Activated CD8-positive, alpha-beta T cell treated with anti-CD3 and anti-CD28 coated beads for 36 hours (primary cell): ENCODE results near the gene CAV2. TPM values are rescaled to one million over a fixed set of nuclear protein-coding genes. Genes with fewer than 3 reads are reported as not detected.
A peak's percentile ranks its signal among the peaks of the same experiment; 100 is the strongest.

ENCODE experiments used
- ATAC-seq: fragments of 200-7000 bp; cut with Tn5 transposase; one replicate; pipeline ENCODE4 v1.10.0; 2021; ENCODE audit warnings: mild to moderate bottlenecking, moderate library complexity
- CTCF ChIA-PET: fragments of 350-600 bp; sonication (Branson Sonifier 250); formaldehyde crosslinking; loops from one replicate; lab custom pipeline; 2021; ENCODE audit warnings: antibody characterized with exemption; lab: Charles Lee
- POLR2A ChIA-PET: fragments of 350-600 bp; sonication (Branson Sonifier 250); formaldehyde crosslinking; loops from one replicate; lab custom pipeline; 2021; ENCODE audit warnings: antibody characterized with exemption; lab: Charles Lee
- DNase-seq: peaks from one replicate; pipeline ENCODE4 v3.0.0-alpha.2; 2020
- H3K27ac Mint-ChIP-seq: one replicate; pipeline ENCODE4 v1.8.0; 2021; ENCODE audit warnings: mild to moderate bottlenecking, mixed read lengths
- H3K27me3 Mint-ChIP-seq: one replicate; pipeline ENCODE4 v1.8.0; 2021; ENCODE audit warnings: mixed read lengths
- H3K36me3 Mint-ChIP-seq: one replicate; pipeline ENCODE4 v1.8.0; 2021; ENCODE audit warnings: low read depth, mixed read lengths
- H3K4me1 Mint-ChIP-seq: one replicate; pipeline ENCODE4 v1.8.0; 2021; ENCODE audit warnings: low read depth, mixed read lengths
- H3K4me3 Mint-ChIP-seq: one replicate; pipeline ENCODE4 v1.8.0; 2021; ENCODE audit warnings: mild to moderate bottlenecking, moderate library complexity, mixed read lengths
- H3K9me3 Mint-ChIP-seq: one replicate; pipeline ENCODE4 v1.8.0; 2021; ENCODE audit warnings: mixed read lengths
- intact Hi-C: fragments of 100-400 bp; cut with micrococcal nuclease; formaldehyde crosslinking; loops from one replicate; pipeline ENCODE4 v1.10.0; 2022
- total RNA-seq, 2 experiments: library from RNA; stranded (reverse); gene quantifications; one replicate each; pipeline ENCODE4 v1.2.3, GENCODE V29; 2021
- TF ChIP-seq, protein P1 (sequence below): fragments of 200-600 bp; IDR thresholded peaks from one replicate; pipeline ENCODE4 v1.8.0; 2022; ENCODE audit warnings: antibody characterized with exemption, mild to moderate bottlenecking

The CAV2 gene, protein sequence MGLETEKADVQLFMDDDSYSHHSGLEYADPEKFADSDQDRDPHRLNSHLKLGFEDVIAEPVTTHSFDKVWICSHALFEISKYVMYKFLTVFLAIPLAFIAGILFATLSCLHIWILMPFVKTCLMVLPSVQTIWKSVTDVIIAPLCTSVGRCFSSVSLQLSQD
- total RNA-seq, result not detected

DNA sequence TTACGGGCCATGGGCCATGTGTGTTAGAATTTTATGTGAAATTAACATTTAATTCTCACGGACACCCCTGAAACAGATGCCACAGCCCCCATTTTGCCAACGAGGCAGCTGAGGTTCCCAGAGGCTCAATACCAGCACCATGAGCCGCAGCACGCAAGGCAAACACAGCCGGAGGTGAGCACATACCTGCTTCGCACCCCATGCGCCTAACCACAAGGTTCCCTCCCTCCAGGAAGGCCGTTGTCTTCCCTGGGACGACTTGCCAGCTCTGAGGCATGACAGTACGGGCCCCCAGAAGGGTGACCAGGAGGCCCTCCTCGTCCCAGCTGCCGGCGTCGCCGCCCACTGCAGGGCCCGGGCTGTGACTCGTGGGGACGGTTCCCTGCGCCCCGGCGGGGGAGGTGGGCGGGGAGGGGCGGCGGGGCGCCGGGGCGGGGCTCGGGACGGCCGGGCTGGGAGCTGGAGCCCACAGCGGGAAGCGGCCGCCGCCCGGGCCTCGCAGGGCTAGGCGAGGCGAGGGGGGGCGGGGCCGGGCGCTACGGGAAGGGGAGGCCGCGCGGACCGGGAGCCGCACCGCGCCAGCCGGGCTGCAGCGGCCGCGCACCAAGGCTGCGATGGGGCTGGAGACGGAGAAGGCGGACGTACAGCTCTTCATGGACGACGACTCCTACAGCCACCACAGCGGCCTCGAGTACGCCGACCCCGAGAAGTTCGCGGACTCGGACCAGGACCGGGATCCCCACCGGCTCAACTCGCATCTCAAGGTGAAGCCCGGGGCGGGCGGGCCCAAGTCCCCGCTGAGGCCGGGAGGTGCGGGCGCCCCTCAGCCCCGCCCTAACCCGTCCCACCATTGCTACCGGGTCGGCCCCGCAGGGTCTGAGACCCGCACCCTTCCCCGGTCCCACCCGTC lies at the start of gene CAV2:
Gene CAV2 (plus strand): TSS at position 571 of the 910 bp plus-strand sequence. CDS start 44 bp downstream, at position 615.
- CTCF ChIA-PET, result no interaction called here
- Mint-ChIP-seq H3K27me3 (peaks cover 40% of the 10 kb centered on the region), H3K9me3 (no peaks in the 10 kb centered on the region)

DNA sequence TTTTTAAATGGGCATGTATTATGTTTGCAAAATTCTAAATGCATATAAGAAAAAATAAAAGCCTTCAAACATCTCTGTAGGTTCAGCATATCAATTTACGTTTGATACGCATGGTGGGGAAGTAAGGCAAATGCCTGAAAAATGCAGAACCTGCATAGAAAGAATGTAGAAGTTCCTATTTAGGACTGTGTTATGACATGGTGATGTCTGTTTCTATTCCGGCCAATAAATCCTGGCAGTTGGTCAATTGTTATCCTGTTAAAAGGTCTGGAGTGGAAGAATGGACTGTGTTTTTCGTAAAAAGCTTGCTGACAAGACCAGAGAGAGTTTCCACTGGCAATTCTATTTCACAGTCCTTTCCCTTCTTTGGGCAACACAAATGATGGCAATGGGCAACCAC lies 49.6 kb upstream of the CAV2 start:
- no peaks in the 10 kb centered on the region for H3K36me3 Mint-ChIP-seq
- ChIA-PET POLR2A (no interaction called here), CTCF (no interaction called here)
- H3K27ac Mint-ChIP-seq, result no peak overlapping the region
- H3K4me1 Mint-ChIP-seq, result no peaks in the 10 kb centered on the region
- H3K4me3 Mint-ChIP-seq, result no peak overlapping the region
- H3K27me3 Mint-ChIP-seq, result peaks cover 2% of the 10 kb centered on the region
- DNase-seq, result no peak
- H3K9me3 Mint-ChIP-seq, result no peaks in the 10 kb centered on the region
- intact Hi-C loops, result no loop called here
- TF ChIP-seq, protein P1, sequence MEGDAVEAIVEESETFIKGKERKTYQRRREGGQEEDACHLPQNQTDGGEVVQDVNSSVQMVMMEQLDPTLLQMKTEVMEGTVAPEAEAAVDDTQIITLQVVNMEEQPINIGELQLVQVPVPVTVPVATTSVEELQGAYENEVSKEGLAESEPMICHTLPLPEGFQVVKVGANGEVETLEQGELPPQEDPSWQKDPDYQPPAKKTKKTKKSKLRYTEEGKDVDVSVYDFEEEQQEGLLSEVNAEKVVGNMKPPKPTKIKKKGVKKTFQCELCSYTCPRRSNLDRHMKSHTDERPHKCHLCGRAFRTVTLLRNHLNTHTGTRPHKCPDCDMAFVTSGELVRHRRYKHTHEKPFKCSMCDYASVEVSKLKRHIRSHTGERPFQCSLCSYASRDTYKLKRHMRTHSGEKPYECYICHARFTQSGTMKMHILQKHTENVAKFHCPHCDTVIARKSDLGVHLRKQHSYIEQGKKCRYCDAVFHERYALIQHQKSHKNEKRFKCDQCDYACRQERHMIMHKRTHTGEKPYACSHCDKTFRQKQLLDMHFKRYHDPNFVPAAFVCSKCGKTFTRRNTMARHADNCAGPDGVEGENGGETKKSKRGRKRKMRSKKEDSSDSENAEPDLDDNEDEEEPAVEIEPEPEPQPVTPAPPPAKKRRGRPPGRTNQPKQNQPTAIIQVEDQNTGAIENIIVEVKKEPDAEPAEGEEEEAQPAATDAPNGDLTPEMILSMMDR, result no peak
- no peak for ATAC-seq

More for the DNA sequence above, at the start of gene CAV2:
- ATAC-seq (peak; percentile 50), DNase-seq (peak; percentile 30)
- Mint-ChIP-seq H3K36me3 (no peaks in the 10 kb centered on the region), H3K4me3 (peak within 1 kb of the TSS; percentile 48), H3K27ac (no peak within 1 kb of the TSS), H3K4me1 (peaks cover 10% of the 10 kb centered on the region)
- POLR2A ChIA-PET, result interaction anchor here (0.7 kb wide), 1 partner anchor 136 kb away, joined by 3 read pairs; no protein-coding TSS in a partner anchor
- intact Hi-C loops, result no loop called here
- TF ChIP-seq, protein P1, result no peak

DNA sequence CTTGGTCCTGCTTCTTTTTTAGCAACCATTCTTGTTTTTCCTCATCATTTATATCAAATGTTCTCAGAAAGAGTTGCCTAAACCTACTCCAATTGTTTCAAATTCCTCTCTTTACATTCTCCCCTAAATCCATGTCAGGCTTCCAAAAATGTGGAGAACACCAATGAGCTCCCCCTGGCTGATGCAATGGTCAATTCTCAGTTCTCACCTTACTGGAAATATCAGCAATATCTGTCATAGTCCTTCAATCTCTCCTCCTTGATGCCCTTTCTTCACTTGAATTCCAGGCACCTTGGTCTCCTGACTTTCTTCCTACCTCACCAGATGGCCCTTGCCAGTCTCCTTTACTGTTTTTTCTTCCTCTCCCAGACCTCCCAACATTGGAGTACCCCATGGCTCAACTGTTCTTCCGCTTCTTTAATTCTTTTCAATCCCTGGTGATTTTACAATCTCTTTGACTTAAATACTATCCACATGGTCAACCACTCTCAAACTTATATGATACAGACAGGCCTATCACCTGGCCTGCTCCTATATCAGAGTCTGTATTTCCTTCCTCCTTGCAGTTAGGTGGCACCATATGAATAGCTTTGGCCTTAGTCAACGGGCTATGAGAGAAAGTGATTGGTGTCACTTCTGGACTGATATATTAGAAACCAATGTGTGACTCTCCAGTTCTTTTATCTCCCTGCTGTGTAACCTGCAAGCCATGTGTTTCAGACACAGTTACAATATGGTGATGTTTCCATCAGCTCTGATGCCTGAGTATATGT lies 47.4 kb upstream of the CAV2 start:
- DNase-seq (no peak), ATAC-seq (no peak)
- no peak overlapping the region for H3K4me3 Mint-ChIP-seq
- H3K27me3 Mint-ChIP-seq, result peaks cover 5% of the 10 kb centered on the region
- no peaks in the 10 kb centered on the region for H3K36me3 Mint-ChIP-seq
- POLR2A ChIA-PET, result no interaction called here
- no peaks in the 10 kb centered on the region for H3K9me3 Mint-ChIP-seq
- intact Hi-C loops, result no loop called here
- H3K27ac Mint-ChIP-seq, result no peak overlapping the region
- TF ChIP-seq, protein P1, result no peak
- CTCF ChIA-PET, result no interaction called here
- no peaks in the 10 kb centered on the region for H3K4me1 Mint-ChIP-seq

DNA sequence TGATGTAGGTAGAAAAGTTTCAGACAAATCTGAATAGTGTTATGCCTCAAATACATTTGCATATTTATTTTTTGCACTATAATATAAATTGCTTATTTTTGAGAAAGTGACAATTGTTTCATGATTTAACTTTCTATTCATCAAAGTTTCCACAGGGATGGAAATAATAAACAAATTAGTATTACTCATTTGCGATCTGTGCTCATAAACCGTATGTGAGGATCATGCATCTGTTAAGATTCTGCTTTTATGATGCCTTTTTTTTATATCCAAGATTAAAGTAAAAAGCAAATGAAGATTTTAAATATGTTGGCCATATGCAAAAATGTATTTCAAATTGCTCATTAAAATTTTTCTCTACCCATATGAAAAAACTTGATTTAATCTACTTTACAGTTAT lies 45.2 kb upstream of the CAV2 start:
- Mint-ChIP-seq H3K36me3 (no peaks in the 10 kb centered on the region), H3K4me1 (no peaks in the 10 kb centered on the region), H3K9me3 (no peaks in the 10 kb centered on the region), H3K4me3 (no peak overlapping the region), H3K27ac (no peak overlapping the region), H3K27me3 (peaks cover 7% of the 10 kb centered on the region)
- no peak for DNase-seq
- ChIA-PET POLR2A (no interaction called here), CTCF (interaction anchor here (0.7 kb wide), 1 partner anchor 418 kb away, joined by 5 read pairs; no protein-coding TSS in a partner anchor)
- TF ChIP-seq, protein P1, result no peak
- intact Hi-C loops, result no loop called here
- ATAC-seq, result no peak
